Measurements from ENCODE around the gene GALNT11. TPM values are rescaled to one million over a fixed set of nuclear protein-coding genes. Genes with fewer than 3 reads are reported as not detected.

GALNT11 gene
- total RNA-seq, 1 donor = 42.7 TPM

DNA sequence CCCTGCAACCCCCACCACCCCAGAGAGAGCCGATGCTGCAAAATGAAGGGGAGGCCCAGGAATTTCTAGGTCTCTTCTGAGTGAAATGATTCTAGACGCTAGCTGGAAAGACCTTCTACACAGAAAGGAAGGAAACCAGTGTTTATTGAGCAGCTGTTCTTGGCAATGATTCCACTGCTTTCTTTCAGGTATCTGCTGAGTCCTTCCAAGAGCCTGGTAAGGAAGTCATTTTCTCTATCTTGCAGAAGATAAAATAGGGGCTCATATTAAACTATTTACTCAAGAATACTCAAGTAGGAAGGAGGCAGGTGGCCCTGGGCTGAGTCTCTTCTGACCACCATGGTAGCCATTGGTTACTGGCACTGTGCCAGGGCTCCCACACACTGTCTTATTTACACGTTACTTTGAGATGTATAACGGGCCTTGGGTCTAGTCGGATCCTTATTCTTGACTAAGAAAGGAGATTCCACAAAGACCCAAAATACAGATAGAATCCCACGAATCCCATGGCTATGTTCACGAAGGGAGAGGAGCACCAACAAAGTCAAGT is 112.1 kb downstream of the GALNT11 start:
- Histone ChIP-seq H4K20me1 (ENCODE audit: insufficient read depth, low read length) (peaks cover 32% of the 10 kb centered on the region), H3K79me2 (ENCODE audit: insufficient read depth, low read length) (no peaks in the 10 kb centered on the region), H3K9me3 (ENCODE audit: low read depth, low read length) (no peaks in the 10 kb centered on the region), H3K36me3 (ENCODE audit: insufficient read depth, low read length) (peaks cover 38% of the 10 kb centered on the region), H3K4me1 (ENCODE audit: insufficient read depth, low read length) (peaks cover 18% of the 10 kb centered on the region), H3K27ac (ENCODE audit: low read depth, low read length) (no peak overlapping the region), H3K27me3 (ENCODE audit: insufficient read depth, low read length) (no peaks in the 10 kb centered on the region), H2AFZ (ENCODE audit: low read length) (no peak overlapping the region), H3K4me2 (ENCODE audit: insufficient read depth, low read length) (no peak overlapping the region), H3K4me3 (ENCODE audit: insufficient read depth, low read length) (no peak overlapping the region)
- no peak for DNase-seq (ENCODE audit: insufficient read length, low spot score, missing footprints)
- no peak for TF ChIP-seq CTCF (IDR thresholded peaks at IDR 0.05; ENCODE audit: extremely low read depth, low read depth, low read length)

DNA sequence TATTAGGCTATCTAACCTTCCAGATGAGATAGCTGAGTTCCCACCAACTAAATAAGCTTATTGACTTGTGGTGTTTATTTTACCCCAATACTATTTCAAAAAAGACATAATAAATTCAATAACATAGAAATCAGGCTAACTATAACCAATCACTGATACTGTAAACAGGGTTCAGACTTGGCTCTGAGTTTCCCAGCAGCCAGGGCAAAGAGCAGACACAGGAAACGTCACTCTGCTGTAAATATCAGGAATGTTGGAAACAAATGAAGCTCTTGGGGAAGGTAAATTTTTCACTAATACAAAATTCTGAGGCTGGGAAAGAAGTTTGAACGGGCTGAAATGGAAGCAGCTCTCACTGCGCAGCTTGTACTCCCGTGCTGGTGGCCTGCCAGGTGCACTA is 114.6 kb downstream of the GALNT11 start:
- no peak for TF ChIP-seq CTCF (IDR thresholded peaks at IDR 0.05; ENCODE audit: extremely low read depth, low read depth, low read length)
- no peaks in the 10 kb centered on the region for H3K27me3 ChIP-seq (ENCODE audit: insufficient read depth, low read length)
- DNase-seq (ENCODE audit: insufficient read length, low spot score, missing footprints) = no peak
- no peak overlapping the region for H3K27ac ChIP-seq (ENCODE audit: low read depth, low read length)
- no peaks in the 10 kb centered on the region for H3K9me3 ChIP-seq (ENCODE audit: low read depth, low read length)
- H3K36me3 ChIP-seq (ENCODE audit: insufficient read depth, low read length) = peaks cover 58% of the 10 kb centered on the region
- no peak overlapping the region for H3K4me2 ChIP-seq (ENCODE audit: insufficient read depth, low read length)
- peaks cover 20% of the 10 kb centered on the region for H3K4me1 ChIP-seq (ENCODE audit: insufficient read depth, low read length)
- H2AFZ ChIP-seq (ENCODE audit: low read length) = no peak overlapping the region
- H3K79me2 ChIP-seq (ENCODE audit: insufficient read depth, low read length) = no peaks in the 10 kb centered on the region
- H3K4me3 ChIP-seq (ENCODE audit: insufficient read depth, low read length) = no peak overlapping the region
- H4K20me1 ChIP-seq (ENCODE audit: insufficient read depth, low read length) = peaks cover 58% of the 10 kb centered on the region

- Histone ChIP-seq H3K4me2 (ENCODE audit: insufficient read depth, low read length) (no peak overlapping the region), H3K9me3 (ENCODE audit: low read depth, low read length) (no peaks in the 10 kb centered on the region), H3K27ac (ENCODE audit: low read depth, low read length) (no peak overlapping the region), H3K79me2 (ENCODE audit: insufficient read depth, low read length) (no peaks in the 10 kb centered on the region), H3K27me3 (ENCODE audit: insufficient read depth, low read length) (no peaks in the 10 kb centered on the region), H3K36me3 (ENCODE audit: insufficient read depth, low read length) (peaks cover 62% of the 10 kb centered on the region), H2AFZ (ENCODE audit: low read length) (no peak overlapping the region), H4K20me1 (ENCODE audit: insufficient read depth, low read length) (peaks cover 63% of the 10 kb centered on the region), H3K4me3 (ENCODE audit: insufficient read depth, low read length) (no peak overlapping the region), H3K4me1 (ENCODE audit: insufficient read depth, low read length) (peaks cover 25% of the 10 kb centered on the region)
- DNase-seq (ENCODE audit: insufficient read length, low spot score, missing footprints) = no peak
- no peak for TF ChIP-seq CTCF (IDR thresholded peaks at IDR 0.05; ENCODE audit: extremely low read depth, low read depth, low read length)
These were observed 115.1 kb downstream of the GALNT11 start for GRCh38 chr7:152140560-152140959.

- peaks cover 68% of the 10 kb centered on the region for H3K36me3 ChIP-seq (ENCODE audit: insufficient read depth, low read length)
- no peak overlapping the region for H2AFZ ChIP-seq (ENCODE audit: low read length)
These were observed 117.6 kb downstream of the GALNT11 start for GRCh38 chr7:152142976-152143595.

More at GRCh38 chr7:152142976-152143595, 117.6 kb downstream of the GALNT11 start:
- peaks cover 16% of the 10 kb centered on the region for H3K4me1 ChIP-seq (ENCODE audit: insufficient read depth, low read length)
- H4K20me1 ChIP-seq (ENCODE audit: insufficient read depth, low read length) = peaks cover 74% of the 10 kb centered on the region
- no peaks in the 10 kb centered on the region for H3K27me3 ChIP-seq (ENCODE audit: insufficient read depth, low read length)
- H3K27ac ChIP-seq (ENCODE audit: low read depth, low read length) = no peak overlapping the region
- no peaks in the 10 kb centered on the region for H3K9me3 ChIP-seq (ENCODE audit: low read depth, low read length)
- no peak overlapping the region for H3K4me2 ChIP-seq (ENCODE audit: insufficient read depth, low read length)
- no peak overlapping the region for H3K4me3 ChIP-seq (ENCODE audit: insufficient read depth, low read length)
- no peaks in the 10 kb centered on the region for H3K79me2 ChIP-seq (ENCODE audit: insufficient read depth, low read length)
- DNase-seq (ENCODE audit: insufficient read length, low spot score, missing footprints) = no peak
- TF ChIP-seq CTCF (IDR thresholded peaks at IDR 0.05; ENCODE audit: extremely low read depth, low read depth, low read length) = no peak
